ENCODE data around the gene ZNF292. TPM values are rescaled to one million over a fixed set of nuclear protein-coding genes. Genes with fewer than 3 reads are reported as not detected.
A peak's percentile ranks its signal among the peaks of the same experiment; 100 is the strongest.
"Not testable (repeated sequence)": the region's sequence is repeated elsewhere in the genome, so short reads cannot be mapped to it uniquely, and the experiment has no call there.

Gene ZNF292
- total RNA-seq, 1 donor from 2014 or later = 124 TPM

- DNase-seq (ENCODE audit: low spot score in 2 of 2) (no peak), FAIRE-seq (no peak)
Observed at GRCh38 chr6:87209812-87210211, 54.4 kb downstream of the ZNF292 start.

GRCh38 chr6:87210979-87211378 lies 55.6 kb downstream of the ZNF292 start:
- FAIRE-seq (no peak), DNase-seq (ENCODE audit: low spot score in 2 of 2) (no peak)

- no peak for DNase-seq (ENCODE audit: low spot score in 2 of 2)
- FAIRE-seq = no peak
Observed at GRCh38 chr6:87212596-87212995, 57.2 kb downstream of the ZNF292 start.

GRCh38 chr6:87213364-87213763 lies 58.0 kb downstream of the ZNF292 start:
- FAIRE-seq = no peak
- no peak for DNase-seq (ENCODE audit: low spot score in 2 of 2)

DNA sequence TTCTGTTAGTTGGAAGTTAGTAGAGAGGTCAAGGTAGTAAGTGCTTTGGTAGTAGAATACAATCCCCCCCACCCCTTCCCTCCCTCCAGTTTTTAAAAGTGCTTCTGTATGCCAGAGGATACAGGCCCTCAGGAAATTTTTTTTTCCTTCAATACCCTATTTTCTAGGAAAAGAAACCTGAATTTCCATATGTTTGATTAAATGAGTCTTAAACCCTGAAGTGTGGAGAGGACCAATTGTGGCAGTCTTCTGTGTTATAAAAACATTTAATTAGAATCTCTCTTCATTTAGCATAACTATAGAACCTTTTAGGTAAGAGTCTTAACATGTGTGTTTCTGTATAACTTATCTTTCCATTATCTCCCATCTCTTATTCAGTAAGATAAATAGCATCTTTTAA lies 59.5 kb downstream of the ZNF292 start:
- DNase-seq (ENCODE audit: low spot score in 2 of 2) (no peak), FAIRE-seq (no peak)

DNA sequence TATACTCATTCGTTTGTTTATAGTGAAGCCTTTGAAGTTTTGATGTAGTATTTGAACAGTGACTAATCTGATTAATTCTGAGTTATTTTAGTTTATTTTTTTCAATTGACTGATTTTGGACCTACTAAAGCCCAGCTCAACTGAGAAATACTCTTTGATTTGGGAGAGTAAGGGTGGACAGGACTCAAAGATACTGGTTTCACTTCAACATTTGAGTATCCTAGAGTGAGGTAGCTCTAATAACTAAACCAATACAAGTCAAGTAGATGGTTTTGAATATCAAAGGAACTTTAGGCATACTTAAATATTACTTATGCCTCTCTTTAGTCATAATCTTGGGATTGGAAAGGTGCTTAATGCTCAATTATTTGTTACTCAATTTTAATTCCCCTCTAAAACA lies 65.6 kb downstream of the ZNF292 start:
- no peak for FAIRE-seq

DNA sequence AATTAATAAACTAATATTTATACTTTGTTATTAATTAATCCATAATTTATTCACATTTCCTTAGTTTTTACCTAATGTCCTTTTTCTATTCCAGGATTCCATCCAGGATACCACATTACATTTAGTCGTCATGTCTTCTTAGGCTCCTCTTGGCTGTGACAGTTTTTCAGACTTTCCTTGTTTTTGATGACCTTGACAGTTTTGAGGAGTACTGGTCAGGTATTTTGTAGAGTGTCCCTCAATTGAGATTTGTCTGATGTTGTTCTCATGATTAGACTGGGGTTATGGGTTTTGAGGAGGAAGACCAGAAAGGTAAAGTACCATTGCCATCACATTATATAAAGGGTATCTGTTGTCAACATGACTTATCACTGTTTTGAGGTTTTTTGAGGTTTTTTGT lies 67.3 kb downstream of the ZNF292 start:
- DNase-seq (ENCODE audit: low spot score in 2 of 2) (no peak), FAIRE-seq (no peak)

More for the DNA sequence above, 65.6 kb downstream of the ZNF292 start:
- DNase-seq (ENCODE audit: low spot score in 2 of 2) = no peak

GRCh38 chr6:87224971-87225370 lies 69.6 kb downstream of the ZNF292 start:
- no peak for FAIRE-seq
- DNase-seq (ENCODE audit: low spot score in 2 of 2) = no peak

GRCh38 chr6:87225511-87225910 lies 70.1 kb downstream of the ZNF292 start:
- DNase-seq (ENCODE audit: low spot score in 2 of 2) = no peak

DNA sequence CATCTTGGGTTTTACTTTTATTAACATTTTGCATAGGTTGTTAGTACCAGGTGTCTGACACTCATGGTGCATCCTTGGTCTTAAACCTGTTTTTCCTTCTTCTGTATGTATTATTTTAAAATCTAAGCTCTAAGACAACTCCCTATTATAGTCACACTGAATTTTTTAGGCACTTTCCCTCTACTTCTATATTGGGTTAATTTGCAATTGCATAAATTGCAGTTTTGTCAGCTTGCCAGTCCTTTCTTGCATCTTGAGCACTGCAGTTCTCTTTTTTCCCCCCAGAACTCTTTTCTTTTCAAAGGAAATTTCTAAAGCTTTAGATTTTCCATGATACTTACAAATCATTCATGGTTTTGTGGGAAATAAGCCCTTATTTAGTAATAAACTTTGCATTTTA lies 70.6 kb downstream of the ZNF292 start:
- no peak for FAIRE-seq
- no peak for DNase-seq (ENCODE audit: low spot score in 2 of 2)

More at GRCh38 chr6:87225511-87225910, 70.1 kb downstream of the ZNF292 start:
- FAIRE-seq = no peak

DNA sequence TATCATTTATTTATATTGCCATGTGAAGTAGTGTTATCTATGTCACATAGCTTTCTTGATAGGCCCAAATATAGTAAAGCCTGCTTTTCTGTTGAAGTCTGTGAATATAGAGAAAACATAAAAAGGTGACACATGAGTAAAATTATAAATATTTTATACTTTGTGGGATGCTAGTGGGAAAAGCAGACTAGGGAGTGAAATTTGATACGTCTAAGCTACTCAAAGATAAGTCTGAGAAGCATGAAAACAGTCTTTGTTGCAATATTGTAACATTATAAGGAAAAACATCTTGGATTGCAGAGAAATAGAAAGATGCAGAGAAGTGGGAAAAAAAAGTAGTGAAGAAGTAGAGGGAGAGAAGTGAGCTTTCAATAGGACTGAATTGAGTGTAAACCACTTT lies 75.4 kb downstream of the ZNF292 start:
- no peak for FAIRE-seq
- no peak for DNase-seq (ENCODE audit: low spot score in 2 of 2)

DNA sequence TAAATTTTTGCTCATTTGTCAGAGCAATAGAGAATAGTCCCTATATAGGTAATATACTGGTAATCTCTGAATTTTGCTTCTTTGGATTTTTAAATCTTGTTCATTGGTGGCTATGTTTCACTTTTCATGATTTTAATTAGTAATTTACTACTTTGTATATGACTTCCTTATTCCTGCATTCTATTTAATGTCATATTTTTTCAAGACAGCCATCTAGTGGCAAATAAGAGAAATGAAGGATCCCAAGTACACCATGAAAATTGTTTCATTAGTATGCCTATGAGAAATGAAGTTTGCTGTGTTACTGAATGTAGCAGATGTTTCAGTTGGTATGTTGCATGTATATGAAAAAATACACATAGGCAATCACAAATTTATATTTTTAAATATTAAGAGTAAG lies 82.4 kb downstream of the ZNF292 start:
- DNase-seq (ENCODE audit: low spot score in 2 of 2) (peak; percentile 24 to 35), FAIRE-seq (peak; percentile 37)

DNA sequence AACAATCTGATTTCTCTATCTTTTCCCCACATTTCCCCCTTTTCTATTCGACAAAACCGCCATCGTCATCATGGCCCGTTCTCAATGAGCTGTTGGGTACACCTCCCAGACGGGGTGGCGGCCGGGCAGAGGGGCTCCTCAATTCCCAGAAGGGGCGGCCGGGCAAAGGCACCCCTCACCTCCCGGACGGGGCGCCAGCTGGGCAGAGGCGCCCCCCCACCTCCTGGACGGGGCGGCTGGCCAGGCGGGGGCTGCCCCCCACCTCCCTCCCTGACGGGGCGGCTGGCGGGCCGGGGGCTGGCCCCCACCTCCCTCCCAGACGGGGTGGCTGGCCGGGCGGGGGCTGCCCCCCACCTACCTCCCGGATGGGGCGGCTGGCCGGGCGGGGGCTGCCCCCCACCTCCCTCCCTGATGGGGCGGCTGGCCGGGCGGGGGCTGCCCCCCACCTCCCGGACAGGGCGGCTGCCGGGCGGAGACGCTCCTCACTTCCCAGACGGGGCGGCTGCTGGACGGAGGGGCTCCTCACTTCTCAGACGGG lies 83.8 kb downstream of the ZNF292 start:
- not testable (repeated sequence) for FAIRE-seq; DNase-seq (ENCODE audit: low spot score in 2 of 2)

- no peak for FAIRE-seq
- DNase-seq (ENCODE audit: low spot score in 2 of 2) = no peak
Observed at GRCh38 chr6:87241304-87241703, 85.9 kb downstream of the ZNF292 start.

GRCh38 chr6:87242311-87242710 lies 86.9 kb downstream of the ZNF292 start:
- FAIRE-seq (no peak), DNase-seq (ENCODE audit: low spot score in 2 of 2) (no peak)

GRCh38 chr6:87243812-87244211 lies 88.4 kb downstream of the ZNF292 start:
- FAIRE-seq = no peak

DNA sequence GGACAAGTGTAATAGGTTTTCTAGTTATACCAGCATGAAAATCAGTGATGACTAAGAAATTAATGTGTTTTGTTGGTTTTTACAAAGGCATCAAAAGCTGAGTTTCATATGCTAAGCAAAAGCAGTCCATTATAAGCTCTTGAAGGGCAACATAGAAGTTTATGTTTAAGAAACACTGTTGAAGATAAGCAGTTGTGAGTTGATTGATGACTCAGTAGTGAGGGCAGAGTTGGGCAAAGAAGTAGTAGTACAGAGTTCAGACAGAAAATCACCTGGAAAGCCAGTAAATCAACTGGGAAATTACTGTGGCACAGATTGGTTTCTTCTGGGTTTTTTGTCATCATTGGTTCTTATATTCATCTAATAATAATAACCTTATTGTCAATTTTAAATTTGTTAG lies 89.0 kb downstream of the ZNF292 start:
- FAIRE-seq = no peak
- DNase-seq (ENCODE audit: low spot score in 2 of 2) = no peak

More at GRCh38 chr6:87243812-87244211, 88.4 kb downstream of the ZNF292 start:
- no peak for DNase-seq (ENCODE audit: low spot score in 2 of 2)

GRCh38 chr6:87250019-87250418 lies 94.7 kb downstream of the ZNF292 start:
- DNase-seq (ENCODE audit: low spot score in 2 of 2) (no peak), FAIRE-seq (no peak)

- DNase-seq (ENCODE audit: low spot score in 2 of 2) (no peak), FAIRE-seq (no peak)
Observed at GRCh38 chr6:87251225-87251624, 95.9 kb downstream of the ZNF292 start.

- DNase-seq (ENCODE audit: low spot score in 2 of 2) (no peak), FAIRE-seq (no peak)
Observed at GRCh38 chr6:87251725-87252124, 96.4 kb downstream of the ZNF292 start.

DNA sequence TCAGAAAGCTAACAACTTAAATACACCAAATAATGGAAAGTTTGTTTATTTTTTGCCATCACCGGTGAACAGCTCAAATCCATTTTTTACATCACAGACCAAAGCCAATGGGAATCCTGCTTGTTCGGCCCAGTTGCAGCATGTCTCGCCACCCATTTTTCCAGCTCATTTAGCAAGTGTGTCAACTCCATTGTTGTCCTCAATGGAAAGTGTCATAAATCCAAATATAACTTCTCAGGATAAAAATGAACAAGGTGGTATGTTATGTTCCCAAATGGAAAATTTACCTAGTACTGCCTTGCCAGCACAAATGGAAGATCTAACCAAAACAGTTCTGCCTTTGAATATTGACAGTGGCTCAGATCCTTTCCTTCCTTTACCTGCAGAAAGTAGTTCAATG lies 101.7 kb downstream of the ZNF292 start:
- no peak for DNase-seq (ENCODE audit: low spot score in 2 of 2)
- no peak for FAIRE-seq

GRCh38 chr6:87257565-87257964 lies 102.2 kb downstream of the ZNF292 start:
- DNase-seq (ENCODE audit: low spot score in 2 of 2) (no peak), FAIRE-seq (no peak)

- DNase-seq (ENCODE audit: low spot score in 2 of 2) = no peak
- no peak for FAIRE-seq
Observed at GRCh38 chr6:87257975-87258374, 102.6 kb downstream of the ZNF292 start.

Measured in frontal cortex (tissue), 4 donors.